ENCODE results near the gene CCDC149.

The CCDC149 gene

DNA sequence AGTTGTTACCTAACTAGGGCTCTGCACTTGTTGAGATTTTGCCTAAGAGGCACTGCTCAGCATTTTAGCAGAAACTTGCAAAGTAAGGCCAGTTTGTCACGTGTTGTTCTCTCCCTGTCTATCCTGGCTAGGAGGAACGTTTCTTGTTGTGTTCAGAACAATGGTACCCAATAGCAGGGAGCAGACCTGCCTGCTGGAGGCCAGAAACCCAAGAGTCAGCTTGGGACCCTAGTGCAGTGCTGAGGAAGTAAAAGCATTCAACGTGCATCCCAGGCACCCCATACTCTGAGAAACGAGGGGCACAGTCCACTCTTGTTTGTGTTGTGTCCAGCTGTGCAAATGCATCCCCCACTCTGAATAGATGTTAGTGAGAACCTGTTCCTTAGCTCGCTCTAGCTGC, 75.1 kb downstream of the CCDC149 start:
- DNase-seq: no peak

DNA sequence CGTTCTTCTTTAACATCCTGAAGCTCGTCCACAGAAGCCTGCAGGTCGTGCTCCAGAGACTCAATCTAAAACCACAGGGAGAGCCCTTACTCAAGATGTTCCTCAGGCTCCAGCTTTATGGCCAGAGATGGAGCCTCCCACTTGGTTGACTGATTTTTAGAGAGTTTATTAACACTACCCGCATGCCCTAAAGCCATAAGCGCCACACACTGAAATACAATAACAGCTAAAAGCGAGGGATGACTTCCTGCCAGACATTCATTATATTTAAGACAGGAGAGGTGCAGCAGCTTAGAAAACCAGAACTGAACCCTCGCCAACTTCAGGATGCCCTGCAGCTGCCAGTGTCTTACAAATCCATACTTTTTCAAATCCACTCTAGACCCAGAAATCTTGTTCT, 75.5 kb downstream of the CCDC149 start:
- DNase-seq: no peak

DNA sequence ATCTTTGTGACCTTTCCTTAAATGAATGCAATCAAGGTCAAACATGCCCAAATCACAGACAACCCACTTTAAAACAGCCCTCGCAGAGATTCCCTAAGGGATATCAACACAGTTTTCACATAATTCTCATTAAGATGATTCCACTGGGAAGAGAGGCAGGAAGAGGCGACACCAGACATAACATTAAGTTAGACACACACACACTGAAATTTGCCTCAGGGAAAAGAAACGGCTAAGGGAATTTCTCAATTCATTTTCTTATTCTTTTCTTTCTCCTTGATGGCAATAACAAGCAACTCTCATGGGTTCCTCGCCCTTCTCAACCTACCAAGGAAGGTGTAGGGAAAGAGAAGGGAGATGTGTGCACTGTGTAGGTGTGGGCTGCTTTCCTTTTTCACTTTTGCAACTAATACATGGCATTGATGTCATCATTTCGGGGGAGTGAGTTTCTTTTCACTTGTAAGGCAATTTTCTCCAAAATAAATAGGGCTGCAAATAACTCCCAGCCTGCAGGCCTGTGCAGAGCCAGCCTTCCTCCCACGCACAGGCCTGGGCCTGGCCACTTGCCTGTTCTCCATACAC, 76.1 kb downstream of the CCDC149 start:
- no peak for DNase-seq

GRCh38 chr4:24835696-24836095, 77.1 kb downstream of the CCDC149 start:
- DNase-seq: no peak

GRCh38 chr4:24831637-24832036, 81.2 kb downstream of the CCDC149 start:
- no peak for DNase-seq

DNA sequence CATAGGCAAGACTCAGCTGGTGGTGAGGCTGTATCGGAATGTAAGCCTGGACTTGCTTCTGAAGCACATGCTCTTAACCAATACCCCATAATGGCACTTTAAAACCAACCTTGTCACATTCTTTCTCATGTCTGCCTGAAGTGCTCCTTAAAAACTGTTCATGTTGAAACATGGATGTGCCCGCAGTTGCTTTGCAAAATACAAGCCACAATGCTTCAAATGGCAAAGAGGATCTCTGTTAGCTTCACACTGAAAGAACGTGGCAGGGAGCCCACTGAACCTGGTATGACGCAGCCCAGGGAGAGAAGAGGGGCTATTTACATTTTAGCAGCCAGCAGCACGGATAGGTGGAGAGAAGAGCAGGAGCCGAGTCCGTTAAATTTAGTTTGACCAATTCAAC, 88.1 kb downstream of the CCDC149 start:
- no peak for DNase-seq

DNA sequence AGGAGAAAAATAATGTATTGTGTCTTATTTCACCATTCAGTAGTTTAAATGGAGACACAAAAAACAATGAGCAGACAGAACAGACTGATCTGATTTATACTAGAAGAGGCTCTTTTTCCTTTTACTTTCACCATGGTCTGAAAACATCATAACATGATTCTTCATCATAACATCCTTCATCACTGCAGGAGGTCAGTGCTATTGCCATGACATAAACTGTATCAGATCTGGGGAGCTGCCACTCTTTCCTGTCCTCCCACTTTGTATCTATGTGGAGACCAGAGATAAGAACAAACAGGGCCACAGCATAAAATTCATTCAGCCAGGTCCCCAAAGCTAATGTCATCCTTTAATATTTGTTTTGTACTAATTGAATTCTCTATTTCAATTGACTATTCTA, 92.3 kb downstream of the CCDC149 start:
- no peak for DNase-seq

GRCh38 chr4:24816797-24817196, 96.0 kb downstream of the CCDC149 start:
- no peak for DNase-seq

- DNase-seq: no peak
Measured at GRCh38 chr4:24813732-24814131, 99.1 kb downstream of the CCDC149 start.

GRCh38 chr4:24810871-24811631, 101.8 kb downstream of the CCDC149 start:
- DNase-seq: no peak

- DNase-seq: no peak
Measured at GRCh38 chr4:24809815-24810405, 102.9 kb downstream of the CCDC149 start.

DNA sequence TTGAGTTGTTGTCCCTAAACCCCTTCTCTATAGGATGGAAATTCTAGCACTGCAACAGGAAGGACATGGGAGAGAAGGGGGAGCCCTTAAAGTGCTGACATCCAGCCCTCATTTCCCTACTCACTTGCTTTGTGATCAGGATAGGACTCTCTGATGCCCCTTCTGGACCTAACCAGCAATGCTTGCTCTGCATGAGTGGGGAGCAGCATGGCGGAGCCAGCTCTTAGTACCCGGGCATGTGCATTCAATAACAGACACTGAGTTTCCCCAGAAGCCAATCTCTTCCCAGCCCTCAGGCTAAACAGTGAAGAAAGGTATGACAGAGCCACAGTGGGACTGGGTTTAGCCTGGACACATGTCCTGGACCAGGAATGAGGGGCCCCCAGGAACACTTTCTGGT, 103.5 kb downstream of the CCDC149 start:
- no peak for DNase-seq

GRCh38 chr4:24808955-24809354, 103.9 kb downstream of the CCDC149 start:
- DNase-seq: no peak

DNA sequence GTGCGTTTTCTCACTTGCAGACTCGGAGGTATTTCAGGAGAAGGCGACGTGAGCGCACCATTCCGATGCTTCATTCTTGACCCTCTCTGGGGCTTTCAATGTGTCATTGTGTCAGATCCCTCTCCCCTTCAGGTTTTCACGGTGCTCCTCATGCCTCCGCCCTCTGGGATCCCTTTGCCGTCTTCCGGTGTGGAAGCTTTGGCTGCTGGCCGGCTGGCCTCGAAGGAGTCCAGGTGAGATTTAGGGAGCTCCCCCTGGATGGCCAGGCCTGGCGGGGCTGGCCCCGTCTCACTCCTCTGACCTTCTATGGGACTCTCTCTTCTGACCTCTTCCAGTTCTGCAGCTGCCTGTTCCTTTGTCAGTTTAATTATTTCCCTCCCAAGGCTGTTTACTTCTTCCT, 104.6 kb downstream of the CCDC149 start:
- no peak for DNase-seq

- DNase-seq: no peak
Measured at GRCh38 chr4:24807611-24808010, 105.2 kb downstream of the CCDC149 start.

- DNase-seq: no peak
Measured at GRCh38 chr4:24806206-24806990, 106.4 kb downstream of the CCDC149 start.

- DNase-seq: no peak
Measured at GRCh38 chr4:24805566-24805965, 107.3 kb downstream of the CCDC149 start.

GRCh38 chr4:24805067-24805466, 107.8 kb downstream of the CCDC149 start:
- DNase-seq: no peak

- no peak for DNase-seq
Measured at GRCh38 chr4:24802648-24803047, 110.2 kb downstream of the CCDC149 start.

GRCh38 chr4:24801136-24801855, 111.5 kb downstream of the CCDC149 start:
- no peak for DNase-seq

DNA sequence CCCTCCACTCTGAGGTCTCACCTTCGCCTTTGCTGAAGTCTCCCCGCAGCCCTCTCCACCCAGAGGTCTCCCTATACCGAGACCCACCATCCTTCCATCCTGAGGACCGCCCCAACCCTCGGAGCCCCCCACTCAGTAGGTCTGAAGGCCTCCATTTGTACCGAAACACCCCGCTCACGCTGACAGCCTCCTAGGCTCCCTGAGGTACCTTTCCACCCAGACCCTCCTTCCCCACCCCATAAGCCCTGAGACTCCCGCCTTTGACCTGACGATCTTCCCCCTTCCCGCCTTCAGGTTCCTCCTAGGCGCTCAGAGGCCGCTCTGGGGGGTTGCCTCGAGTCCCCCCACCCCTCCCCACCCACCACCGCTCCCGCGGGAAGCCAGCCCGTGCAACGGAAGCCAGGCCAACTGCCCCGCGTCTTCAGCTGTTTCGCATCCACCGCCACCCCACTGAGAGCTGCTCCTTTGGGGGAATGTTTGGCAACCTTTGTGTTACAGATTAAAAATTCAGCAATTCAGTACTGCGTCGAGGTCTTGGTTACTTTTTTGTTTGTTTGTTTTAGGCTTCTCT, 112.4 kb downstream of the CCDC149 start:
- DNase-seq: no peak

DNA sequence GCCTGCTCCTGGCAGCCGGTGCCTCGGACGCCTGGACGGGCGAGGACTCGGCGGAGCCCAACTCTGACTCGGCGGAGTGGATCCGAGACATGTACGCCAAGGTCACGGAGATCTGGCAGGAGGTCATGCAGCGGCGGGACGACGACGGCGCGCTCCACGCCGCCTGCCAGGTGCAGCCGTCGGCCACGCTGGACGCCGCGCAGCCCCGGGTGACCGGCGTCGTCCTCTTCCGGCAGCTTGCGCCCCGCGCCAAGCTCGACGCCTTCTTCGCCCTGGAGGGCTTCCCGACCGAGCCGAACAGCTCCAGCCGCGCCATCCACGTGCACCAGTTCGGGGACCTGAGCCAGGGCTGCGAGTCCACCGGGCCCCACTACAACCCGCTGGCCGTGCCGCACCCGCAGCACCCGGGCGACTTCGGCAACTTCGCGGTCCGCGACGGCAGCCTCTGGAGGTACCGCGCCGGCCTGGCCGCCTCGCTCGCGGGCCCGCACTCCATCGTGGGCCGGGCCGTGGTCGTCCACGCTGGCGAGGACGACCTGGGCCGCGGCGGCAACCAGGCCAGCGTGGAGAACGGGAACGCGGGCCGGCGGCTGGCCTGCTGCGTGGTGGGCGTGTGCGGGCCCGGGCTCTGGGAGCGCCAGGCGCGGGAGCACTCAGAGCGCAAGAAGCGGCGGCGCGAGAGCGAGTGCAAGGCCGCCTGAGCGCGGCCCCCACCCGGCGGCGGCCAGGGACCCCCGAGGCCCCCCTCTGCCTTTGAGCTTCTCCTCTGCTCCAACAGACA, 113.1 kb downstream of the CCDC149 start:
- DNase-seq: no peak

Measured in activated CD4-positive, alpha-beta T cell treated with anti-CD3 and anti-CD28 coated beads for 4 hours (primary cell).